ENCODE measurements around the gene TOLLIP. TPM values are rescaled to one million over a fixed set of nuclear protein-coding genes. Genes with fewer than 3 reads are reported as not detected.

The TOLLIP gene
- total and polyA plus RNA-seq, 2 of the 4 experiments (the other 2 are of a cell fraction): 19.7 to 42.9 TPM

- intact Hi-C loops (cut with micrococcal nuclease): no loop called here
- CTCF ChIA-PET: no interaction called here
Observed at GRCh38 chr11:1236316-1237127, 72.9 kb downstream of the TOLLIP start.

More at GRCh38 chr11:1236316-1237127, 72.9 kb downstream of the TOLLIP start:
- in situ Hi-C loops (cut with MboI; ENCODE audit: low sequenced_read_pairs) (no loop called here), dilution Hi-C loops (cut with HindIII; ENCODE audit: low sequenced_read_pairs, unreplicated experiment) (no loop called here)
- H3K27me3 ChIP-seq (ENCODE audit: control insufficient read depth, insufficient read depth, low read length): no peaks in the 10 kb centered on the region; the same call in 1 of the 2 replicates
- no peak overlapping the region for H3K27ac ChIP-seq (ENCODE audit: insufficient read depth, low read length)
- BruUV-seq (replicated peaks): no TSS peak
- H3K4me3 ChIP-seq (ENCODE audit: insufficient read depth, low read depth, low read length): no peak overlapping the region
- H2BK5ac ChIP-seq (ENCODE audit: low read depth, low read length, poor library complexity, severe bottlenecking): no peak overlapping the region
- no peak for ATAC-seq (ENCODE audit: low read depth)
- H2AK5ac ChIP-seq (ENCODE audit: low read depth, low read length): no peak overlapping the region
- no peak overlapping the region for H4K8ac ChIP-seq (ENCODE audit: low read depth in 2 of 2, low read length in 2 of 2)
- no peak overlapping the region for H3K14ac ChIP-seq (replicated peaks; ENCODE audit: low read depth, low read length)
- no peak overlapping the region for H2BK20ac ChIP-seq (ENCODE audit: low read depth, low read length)
- H3K56ac ChIP-seq (ENCODE audit: extremely low read depth, insufficient read depth, low read length): no peak overlapping the region
- H4K20me1 ChIP-seq (ENCODE audit: insufficient read depth, low read length): no peaks in the 10 kb centered on the region; the same call in 1 of the 2 replicates
- no peak overlapping the region for H3K4ac ChIP-seq (ENCODE audit: low read depth, low read length)
- peaks cover 11% of the 10 kb centered on the region; the same call in 1 of the 2 replicates for H3K9me3 ChIP-seq (ENCODE audit: control insufficient read depth, insufficient read depth, low read length)
- no peak overlapping the region for H4K91ac ChIP-seq (ENCODE audit: insufficient read depth, low read depth, low read length)
- no peak overlapping the region for H3K4me2 ChIP-seq (ENCODE audit: low read depth, low read length)
- H3K36me3 ChIP-seq (ENCODE audit: control insufficient read depth, insufficient read depth, low read length): no peaks in the 10 kb centered on the region
- 76% methylated on average over 34 of the region's 37 CpGs; no CpG with 5 or more reads in 1 of the 2 experiments for WGBS, 2 experiments (ENCODE audit: extremely low coverage in 2 of 2, insufficient read length in 1 of 2)
- DNase-seq: no peak
- no peaks in the 10 kb centered on the region for H3K4me1 ChIP-seq (ENCODE audit: control insufficient read depth, insufficient read depth, low read length)
- POLR2A ChIA-PET (ENCODE audit: unreplicated experiment): no interaction called here
- H3K79me1 ChIP-seq (ENCODE audit: low read depth in 1 of 2, low read length in 2 of 2): no peaks in the 10 kb centered on the region
- H3K23ac ChIP-seq (ENCODE audit: low read depth, low read length): no peak overlapping the region
- no peak overlapping the region for H2BK15ac ChIP-seq (ENCODE audit: low read depth, low read length)
- H3K9me1 ChIP-seq (ENCODE audit: insufficient read depth, low read length): no peaks in the 10 kb centered on the region
- H3K9ac ChIP-seq (ENCODE audit: low read depth, low read length): no peak overlapping the region
- H2AK9ac ChIP-seq (replicated peaks; ENCODE audit: low read depth, low read length, poor library complexity): no peak overlapping the region
- no peak for TF ChIP-seq MAZ (IDR thresholded peaks at IDR 0.05; ENCODE audit: borderline replicate concordance, low read depth, low read length)
- TF ChIP-seq ELK1 (IDR thresholded peaks at IDR 0.05; ENCODE audit: borderline replicate concordance, low read depth, low read length): no peak
- TF ChIP-seq SMC3 (IDR thresholded peaks at IDR 0.05; ENCODE audit: low read depth, low read length): no peak
- no peak for TF ChIP-seq CEBPB (IDR thresholded peaks at IDR 0.05; ENCODE audit: low read depth, low read length)
- TF ChIP-seq RCOR1 (IDR thresholded peaks at IDR 0.05; ENCODE audit: insufficient replicate concordance, low read length): no peak
- TF ChIP-seq MAFK (IDR thresholded peaks at IDR 0.05; ENCODE audit: low read depth, low read length): no peak
- no peak for TF ChIP-seq RAD21 (IDR thresholded peaks at IDR 0.05; ENCODE audit: low read length)
- TF ChIP-seq MXI1 (IDR thresholded peaks at IDR 0.05; ENCODE audit: borderline replicate concordance, low read depth, low read length): no peak
- no peak for TF ChIP-seq USF2 (IDR thresholded peaks at IDR 0.05; ENCODE audit: low read depth, low read length)
- no peak for TF ChIP-seq BHLHE40 (IDR thresholded peaks at IDR 0.05; ENCODE audit: low read depth, low read length)
- no peak for TF ChIP-seq CTCF (conservative IDR thresholded peaks at IDR 0.05; ENCODE audit: low read depth, low read length)
- no peak for TF ChIP-seq NFE2L2 (IDR thresholded peaks at IDR 0.05; ENCODE audit: low read depth, low read length)
- no peak for TF ChIP-seq RFX5 (IDR thresholded peaks at IDR 0.05; ENCODE audit: low read depth, low read length)
- no peak for TF ChIP-seq FOS (IDR thresholded peaks at IDR 0.05; ENCODE audit: low read depth, low read length)
- H2BK120ac ChIP-seq (ENCODE audit: low read depth, low read length): no peak overlapping the region
- no peak overlapping the region for H3K18ac ChIP-seq (ENCODE audit: low read depth, low read length)
- H2AFZ ChIP-seq (replicated peaks; ENCODE audit: low read length, poor library complexity): no peak overlapping the region
- no peak overlapping the region for H4K5ac ChIP-seq (ENCODE audit: low read depth, low read length)

Data from IMR-90 (cell line).